ENCODE data around the gene ZC3H12A. TPM values are rescaled to one million over a fixed set of nuclear protein-coding genes. Genes with fewer than 3 reads are reported as not detected.
"Not testable (repeated sequence)": the region's sequence is repeated elsewhere in the genome, so short reads cannot be mapped to it uniquely, and the experiment has no call there.

Gene ZC3H12A
- total RNA-seq, 1 experiment from 2014 or later, result 51.4 TPM

GRCh38 chr1:37517569-37517968 lies 43.2 kb downstream of the ZC3H12A start:
- CTCF ChIA-PET, result interaction anchor here (0.6 kb wide), 1 partner anchor 63 kb away, joined by 3 read pairs; no protein-coding TSS in a partner anchor

GRCh38 chr1:37518241-37518640 lies 43.9 kb downstream of the ZC3H12A start:
- H3K27me3 Mint-ChIP-seq (ENCODE audit: insufficient read depth, unreplicated experiment); H3K4me3 Mint-ChIP-seq (ENCODE audit: unreplicated experiment); H3K36me3 Mint-ChIP-seq (ENCODE audit: insufficient read depth, unreplicated experiment); H3K27ac Mint-ChIP-seq (ENCODE audit: low read depth, unreplicated experiment); DNase-seq (ENCODE audit: unreplicated experiment); H3K9me3 Mint-ChIP-seq (ENCODE audit: unreplicated experiment); BruUV-seq (replicated peaks); intact Hi-C loops (cut with micrococcal nuclease): not testable (repeated sequence)
- H3K4me1 Mint-ChIP-seq (ENCODE audit: insufficient read depth, unreplicated experiment), result peaks cover 14% of the 10 kb centered on the region
- ChIA-PET POLR2A (interaction anchor here (0.7 to 2.0 kb wide), 4 partner anchors 16 to 35 kb away, joined by 3 to 4 read pairs (median 4); no protein-coding TSS in a partner anchor), CTCF (interaction anchor here (0.9 kb wide), 1 partner anchor 31 kb away, joined by 5 read pairs; no protein-coding TSS in a partner anchor)

More at GRCh38 chr1:37517569-37517968, 43.2 kb downstream of the ZC3H12A start:
- TF ChIP-seq, protein P1, sequence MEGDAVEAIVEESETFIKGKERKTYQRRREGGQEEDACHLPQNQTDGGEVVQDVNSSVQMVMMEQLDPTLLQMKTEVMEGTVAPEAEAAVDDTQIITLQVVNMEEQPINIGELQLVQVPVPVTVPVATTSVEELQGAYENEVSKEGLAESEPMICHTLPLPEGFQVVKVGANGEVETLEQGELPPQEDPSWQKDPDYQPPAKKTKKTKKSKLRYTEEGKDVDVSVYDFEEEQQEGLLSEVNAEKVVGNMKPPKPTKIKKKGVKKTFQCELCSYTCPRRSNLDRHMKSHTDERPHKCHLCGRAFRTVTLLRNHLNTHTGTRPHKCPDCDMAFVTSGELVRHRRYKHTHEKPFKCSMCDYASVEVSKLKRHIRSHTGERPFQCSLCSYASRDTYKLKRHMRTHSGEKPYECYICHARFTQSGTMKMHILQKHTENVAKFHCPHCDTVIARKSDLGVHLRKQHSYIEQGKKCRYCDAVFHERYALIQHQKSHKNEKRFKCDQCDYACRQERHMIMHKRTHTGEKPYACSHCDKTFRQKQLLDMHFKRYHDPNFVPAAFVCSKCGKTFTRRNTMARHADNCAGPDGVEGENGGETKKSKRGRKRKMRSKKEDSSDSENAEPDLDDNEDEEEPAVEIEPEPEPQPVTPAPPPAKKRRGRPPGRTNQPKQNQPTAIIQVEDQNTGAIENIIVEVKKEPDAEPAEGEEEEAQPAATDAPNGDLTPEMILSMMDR (IDR thresholded peaks at IDR 0.05; ENCODE audit: unreplicated experiment), result no peak
- no peak overlapping the region for H3K4me3 Mint-ChIP-seq (ENCODE audit: unreplicated experiment)
- no peaks in the 10 kb centered on the region for H3K27me3 Mint-ChIP-seq (ENCODE audit: insufficient read depth, unreplicated experiment)
- intact Hi-C loops (cut with micrococcal nuclease), result no loop called here
- no peak for DNase-seq (ENCODE audit: unreplicated experiment)
- no TSS peak for BruUV-seq (replicated peaks)
- no peaks in the 10 kb centered on the region for H3K9me3 Mint-ChIP-seq (ENCODE audit: unreplicated experiment)
- H3K4me1 Mint-ChIP-seq (ENCODE audit: insufficient read depth, unreplicated experiment), result peaks cover 16% of the 10 kb centered on the region
- H3K36me3 Mint-ChIP-seq (ENCODE audit: insufficient read depth, unreplicated experiment), result no peaks in the 10 kb centered on the region
- no peak overlapping the region for H3K27ac Mint-ChIP-seq (ENCODE audit: low read depth, unreplicated experiment)
- POLR2A ChIA-PET, result interaction anchor here (0.7 to 1.3 kb wide), 4 partner anchors 17 to 36 kb away, joined by 3 to 4 read pairs (median 4); no protein-coding TSS in a partner anchor

- H3K4me3 Mint-ChIP-seq (ENCODE audit: unreplicated experiment); DNase-seq (ENCODE audit: unreplicated experiment); H3K4me1 Mint-ChIP-seq (ENCODE audit: insufficient read depth, unreplicated experiment); H3K9me3 Mint-ChIP-seq (ENCODE audit: unreplicated experiment); intact Hi-C loops (cut with micrococcal nuclease); BruUV-seq (replicated peaks); H3K27ac Mint-ChIP-seq (ENCODE audit: low read depth, unreplicated experiment); H3K36me3 Mint-ChIP-seq (ENCODE audit: insufficient read depth, unreplicated experiment); H3K27me3 Mint-ChIP-seq (ENCODE audit: insufficient read depth, unreplicated experiment): not testable (repeated sequence)
- ChIA-PET CTCF (interaction anchor here (0.9 kb wide), 1 partner anchor 31 kb away, joined by 5 read pairs; no protein-coding TSS in a partner anchor), POLR2A (interaction anchor here (1.3 to 2.0 kb wide), 2 partner anchors 15 to 18 kb away, joined by 4 read pairs; no protein-coding TSS in a partner anchor)
Observed at GRCh38 chr1:37518929-37519328, 44.5 kb downstream of the ZC3H12A start.

GRCh38 chr1:37519613-37520012 lies 45.2 kb downstream of the ZC3H12A start:
- Mint-ChIP-seq H3K27me3 (ENCODE audit: insufficient read depth, unreplicated experiment) (no peaks in the 10 kb centered on the region), H3K9me3 (ENCODE audit: unreplicated experiment) (no peaks in the 10 kb centered on the region), H3K4me3 (ENCODE audit: unreplicated experiment) (no peak overlapping the region), H3K4me1 (ENCODE audit: insufficient read depth, unreplicated experiment) (peaks cover 10% of the 10 kb centered on the region), H3K27ac (ENCODE audit: low read depth, unreplicated experiment) (no peak overlapping the region), H3K36me3 (ENCODE audit: insufficient read depth, unreplicated experiment) (no peaks in the 10 kb centered on the region)
- POLR2A ChIA-PET, result interaction anchor here (2.0 kb wide), 1 partner anchor 15 kb away, joined by 4 read pairs; no protein-coding TSS in a partner anchor
- intact Hi-C loops (cut with micrococcal nuclease), result no loop called here
- DNase-seq (ENCODE audit: unreplicated experiment), result no peak
- TF ChIP-seq, protein P1 (IDR thresholded peaks at IDR 0.05; ENCODE audit: unreplicated experiment), result no peak
- BruUV-seq (replicated peaks), result no TSS peak
- CTCF ChIA-PET, result no interaction called here

- DNase-seq (ENCODE audit: unreplicated experiment); H3K9me3 Mint-ChIP-seq (ENCODE audit: unreplicated experiment); BruUV-seq (replicated peaks); H3K4me3 Mint-ChIP-seq (ENCODE audit: unreplicated experiment); CTCF ChIA-PET; H3K27me3 Mint-ChIP-seq (ENCODE audit: insufficient read depth, unreplicated experiment); H3K27ac Mint-ChIP-seq (ENCODE audit: low read depth, unreplicated experiment): not testable (repeated sequence)
- peaks cover 16% of the 10 kb centered on the region for H3K36me3 Mint-ChIP-seq (ENCODE audit: insufficient read depth, unreplicated experiment)
- H3K4me1 Mint-ChIP-seq (ENCODE audit: insufficient read depth, unreplicated experiment), result peaks cover 13% of the 10 kb centered on the region
- POLR2A ChIA-PET, result interaction anchor here (0.6 to 1.7 kb wide), 4 partner anchors 9 to 54 kb away, joined by 3 to 7 read pairs (median 4); partner anchors contain the start of gene MEAF6
- intact Hi-C loops (cut with micrococcal nuclease), result loop anchor here (10.0 kb wide), 1 partner anchor 55 kb away; the partner anchor contains the start of gene ZC3H12A
Observed at GRCh38 chr1:37529888-37530287, 55.5 kb downstream of the ZC3H12A start.

- not testable (repeated sequence) for H3K9me3 Mint-ChIP-seq (ENCODE audit: unreplicated experiment); H3K4me3 Mint-ChIP-seq (ENCODE audit: unreplicated experiment); H3K27ac Mint-ChIP-seq (ENCODE audit: low read depth, unreplicated experiment); H3K27me3 Mint-ChIP-seq (ENCODE audit: insufficient read depth, unreplicated experiment); DNase-seq (ENCODE audit: unreplicated experiment); BruUV-seq (replicated peaks)
- ChIA-PET CTCF (interaction anchor here (0.6 to 3.2 kb wide), 4 partner anchors 9 to 472 kb away, joined by 3 to 18 read pairs (median 4); partner anchors contain the start of gene MEAF6), POLR2A (interaction anchor here (3.0 kb wide), 1 partner anchor 17 kb away, joined by 35 read pairs; the partner anchor contains the start of gene MEAF6)
- intact Hi-C loops (cut with micrococcal nuclease), result loop anchor here (10.0 kb wide), 1 partner anchor 58 kb away; the partner anchor contains the start of gene ZC3H12A
- Mint-ChIP-seq H3K4me1 (ENCODE audit: insufficient read depth, unreplicated experiment) (peaks cover 22% of the 10 kb centered on the region), H3K36me3 (ENCODE audit: insufficient read depth, unreplicated experiment) (peaks cover 42% of the 10 kb centered on the region)
Observed at GRCh38 chr1:37532418-37533156, 58.2 kb downstream of the ZC3H12A start.
